K562 (cell line): ENCODE data around the gene BRAF. TPM values are rescaled to one million over a fixed set of nuclear protein-coding genes. Genes with fewer than 3 reads are reported as not detected.
A peak's percentile ranks its signal among the peaks of the same experiment; 100 is the strongest.

ENCODE experiments used
- BRD4 ChIP-seq: fragments of 200-600 bp; sonication (generic); IDR thresholded peaks from 2 replicates; pipeline ENCODE4 v1.6.1; 2017; ENCODE audit warnings: inconsistent platforms
- CAMTA2 ChIP-seq: fragments of 250-450 bp; sonication (Bioruptor Pico); conservative IDR thresholded peaks from 2 replicates; pipeline ENCODE4 v1.5.1; 2022
- CEBPZ ChIP-seq: fragments of 150-350 bp; IDR thresholded peaks from 2 replicates; pipeline ENCODE4 v1.6.1; 2014; ENCODE audit warnings: low read depth, mild to moderate bottlenecking, low read length, borderline replicate concordance
- E2F5 ChIP-seq: sonication (generic); formaldehyde crosslinking; IDR thresholded peaks from 2 replicates; pipeline ENCODE4 v1.8.0; 2022; ENCODE audit warnings: mild to moderate bottlenecking, missing genetic modification reagents
- GTF2B ChIP-seq: IDR thresholded peaks from 2 replicates; pipeline ENCODE4 v1.6.1; 2011; ENCODE audit not compliant: insufficient read length; ENCODE audit errors: extremely low read depth
- KDM2B ChIP-seq: fragments of 250-450 bp; sonication (Bioruptor Pico); IDR thresholded peaks from 2 replicates; pipeline ENCODE4 v1.8.0; 2021; ENCODE audit warnings: mild to moderate bottlenecking, moderate library complexity
- KLF10 ChIP-seq: fragments of 250-450 bp; sonication (Bioruptor Pico); IDR thresholded peaks from 2 replicates; pipeline ENCODE4 v1.6.1; 2021; ENCODE audit warnings: matching md5 sums
- MED1 ChIP-seq: sonication (generic); formaldehyde crosslinking; IDR thresholded peaks from 2 replicates; pipeline ENCODE4 v1.8.1; 2023; ENCODE audit warnings: missing genetic modification reagents, borderline replicate concordance
- NFRKB ChIP-seq: fragments of 450-650 bp; IDR thresholded peaks from 2 replicates; pipeline ENCODE4 v1.6.1; 2016; ENCODE audit warnings: low read depth
- PURB ChIP-seq: sonication (generic); formaldehyde crosslinking; IDR thresholded peaks from 2 replicates; pipeline ENCODE4 v1.9.0; 2021; ENCODE audit warnings: low read depth, mild to moderate bottlenecking, missing genetic modification reagents
- SMARCC2 ChIP-seq: fragments of 450-650 bp; IDR thresholded peaks from 2 replicates; pipeline ENCODE4 v1.6.1; 2017; ENCODE audit warnings: antibody characterized with exemption, moderate library complexity, mild to moderate bottlenecking, low read depth
- TCFL5 ChIP-seq: fragments of 250-450 bp; sonication (Bioruptor Pico); conservative IDR thresholded peaks from 2 replicates; pipeline ENCODE4 v1.6.1; 2021; ENCODE audit warnings: mild to moderate bottlenecking, moderate library complexity, matching md5 sums
- ZNF134 ChIP-seq: fragments of 250-450 bp; sonication (Bioruptor Pico); conservative IDR thresholded peaks from 2 replicates; pipeline ENCODE4 v1.4.0; 2020
- ZNF263 ChIP-seq: sonication (generic); formaldehyde crosslinking; IDR thresholded peaks from 2 replicates; pipeline ENCODE4 v1.8.0; 2022; ENCODE audit warnings: mild to moderate bottlenecking, missing genetic modification reagents, borderline replicate concordance
- polyA plus RNA-seq, 8 experiments: library from polyadenylated mRNA; depleted of rRNA in 4 of 8; stranded (reverse) in 5 of 8; unstranded in 3 of 8; fragments of >200 nt; fragmentation: Nextera tagmentation in 2 of 8; fragmentation: Illumina TruSeq in 1 of 8; extraction: Ambion mirVana in 2 of 8; extraction: Trizol in 1 of 8; gene quantifications; 2 replicates each; pipeline versions ENCODE4 v1.2.1 to v1.2.3, GENCODE V29; 2011 to 2014; ENCODE audit warnings: inconsistent platforms in 1 of 8, missing spikeins in 1 of 8
- total RNA-seq, 7 experiments: library from RNA; depleted of rRNA in 6 of 7; stranded (reverse); fragments of >200 nt in 6 of 7; fragmentation: Illumina TruSeq in 2 of 7; extraction: Trizol in 2 of 7; gene quantifications; 2 replicates each; pipeline versions ENCODE4 v1.2.1 to v1.2.3, GENCODE V29; 2011 to 2021; ENCODE audit warnings: low replicate concordance in 1 of 7
- TF ChIP-seq, protein P1 (sequence below): fragments of 450-650 bp; formaldehyde crosslinking; IDR thresholded peaks from 2 replicates; pipeline ENCODE4 v1.4.0; 2020; ENCODE audit warnings: mild to moderate bottlenecking, moderate library complexity
- TF ChIP-seq, protein P2 (sequence below), 2 experiments: fragments of 450-650 bp in 1 of 2; IDR thresholded peaks; 2 replicates each; pipeline ENCODE4 v1.6.1; 2011 to 2017; ENCODE audit warnings: low read depth in 2 of 2, antibody characterized with exemption in 1 of 2, borderline replicate concordance in 1 of 2, low read length in 1 of 2, mild to moderate bottlenecking in 1 of 2, mixed read lengths in 1 of 2; ENCODE audit not compliant: control insufficient read depth in 1 of 2

Gene BRAF
- total and polyA plus RNA-seq, 9 of the 15 experiments (the other 6 are each of a cell fraction or from before 2014, with no cell fraction given): 3.6 to 38.3 (median 21.9) TPM

GRCh38 chr7:140924019-140924820 lies 509 bp downstream of the BRAF start (continued):
- TF ChIP-seq MED1 (no peak), SMARCC2 (no peak), CAMTA2 (CRISPR knock-in tag) (no peak), KLF10 (no peak), ZNF263 (CRISPR knock-in tag) (0 out of 2 replicates have a peak, but pooled peaks have one; percentile 26), E2F5 (CRISPR knock-in tag) (no peak), PURB (CRISPR knock-in tag) (no peak), KDM2B (CRISPR knock-in tag) (no peak), ZNF134 (CRISPR knock-in tag) (no peak), NFRKB (peak; percentile 73; the same call in 1 of the 2 replicates), TCFL5 (no peak), GTF2B (no peak), BRD4 (peak; percentile 68; the same call in 1 of the 2 replicates), CEBPZ (no peak)
- TF ChIP-seq, protein P1, sequence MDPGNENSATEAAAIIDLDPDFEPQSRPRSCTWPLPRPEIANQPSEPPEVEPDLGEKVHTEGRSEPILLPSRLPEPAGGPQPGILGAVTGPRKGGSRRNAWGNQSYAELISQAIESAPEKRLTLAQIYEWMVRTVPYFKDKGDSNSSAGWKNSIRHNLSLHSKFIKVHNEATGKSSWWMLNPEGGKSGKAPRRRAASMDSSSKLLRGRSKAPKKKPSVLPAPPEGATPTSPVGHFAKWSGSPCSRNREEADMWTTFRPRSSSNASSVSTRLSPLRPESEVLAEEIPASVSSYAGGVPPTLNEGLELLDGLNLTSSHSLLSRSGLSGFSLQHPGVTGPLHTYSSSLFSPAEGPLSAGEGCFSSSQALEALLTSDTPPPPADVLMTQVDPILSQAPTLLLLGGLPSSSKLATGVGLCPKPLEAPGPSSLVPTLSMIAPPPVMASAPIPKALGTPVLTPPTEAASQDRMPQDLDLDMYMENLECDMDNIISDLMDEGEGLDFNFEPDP (CRISPR knock-in tag): no peak
- TF ChIP-seq, protein P2, sequence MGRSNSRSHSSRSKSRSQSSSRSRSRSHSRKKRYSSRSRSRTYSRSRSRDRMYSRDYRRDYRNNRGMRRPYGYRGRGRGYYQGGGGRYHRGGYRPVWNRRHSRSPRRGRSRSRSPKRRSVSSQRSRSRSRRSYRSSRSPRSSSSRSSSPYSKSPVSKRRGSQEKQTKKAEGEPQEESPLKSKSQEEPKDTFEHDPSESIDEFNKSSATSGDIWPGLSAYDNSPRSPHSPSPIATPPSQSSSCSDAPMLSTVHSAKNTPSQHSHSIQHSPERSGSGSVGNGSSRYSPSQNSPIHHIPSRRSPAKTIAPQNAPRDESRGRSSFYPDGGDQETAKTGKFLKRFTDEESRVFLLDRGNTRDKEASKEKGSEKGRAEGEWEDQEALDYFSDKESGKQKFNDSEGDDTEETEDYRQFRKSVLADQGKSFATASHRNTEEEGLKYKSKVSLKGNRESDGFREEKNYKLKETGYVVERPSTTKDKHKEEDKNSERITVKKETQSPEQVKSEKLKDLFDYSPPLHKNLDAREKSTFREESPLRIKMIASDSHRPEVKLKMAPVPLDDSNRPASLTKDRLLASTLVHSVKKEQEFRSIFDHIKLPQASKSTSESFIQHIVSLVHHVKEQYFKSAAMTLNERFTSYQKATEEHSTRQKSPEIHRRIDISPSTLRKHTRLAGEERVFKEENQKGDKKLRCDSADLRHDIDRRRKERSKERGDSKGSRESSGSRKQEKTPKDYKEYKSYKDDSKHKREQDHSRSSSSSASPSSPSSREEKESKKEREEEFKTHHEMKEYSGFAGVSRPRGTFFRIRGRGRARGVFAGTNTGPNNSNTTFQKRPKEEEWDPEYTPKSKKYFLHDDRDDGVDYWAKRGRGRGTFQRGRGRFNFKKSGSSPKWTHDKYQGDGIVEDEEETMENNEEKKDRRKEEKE (IDR thresholded peaks at IDR 0.05; ENCODE audit: borderline replicate concordance in 1 of 2, control insufficient read depth in 1 of 2, low read depth in 2 of 2, low read length in 1 of 2): no peak
